ENCODE results near the gene DGAT2.
"Not testable (repeated sequence)": the region's sequence is repeated elsewhere in the genome, so short reads cannot be mapped to it uniquely, and the experiment has no call there.

The DGAT2 gene, protein sequence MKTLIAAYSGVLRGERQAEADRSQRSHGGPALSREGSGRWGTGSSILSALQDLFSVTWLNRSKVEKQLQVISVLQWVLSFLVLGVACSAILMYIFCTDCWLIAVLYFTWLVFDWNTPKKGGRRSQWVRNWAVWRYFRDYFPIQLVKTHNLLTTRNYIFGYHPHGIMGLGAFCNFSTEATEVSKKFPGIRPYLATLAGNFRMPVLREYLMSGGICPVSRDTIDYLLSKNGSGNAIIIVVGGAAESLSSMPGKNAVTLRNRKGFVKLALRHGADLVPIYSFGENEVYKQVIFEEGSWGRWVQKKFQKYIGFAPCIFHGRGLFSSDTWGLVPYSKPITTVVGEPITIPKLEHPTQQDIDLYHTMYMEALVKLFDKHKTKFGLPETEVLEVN

DNA sequence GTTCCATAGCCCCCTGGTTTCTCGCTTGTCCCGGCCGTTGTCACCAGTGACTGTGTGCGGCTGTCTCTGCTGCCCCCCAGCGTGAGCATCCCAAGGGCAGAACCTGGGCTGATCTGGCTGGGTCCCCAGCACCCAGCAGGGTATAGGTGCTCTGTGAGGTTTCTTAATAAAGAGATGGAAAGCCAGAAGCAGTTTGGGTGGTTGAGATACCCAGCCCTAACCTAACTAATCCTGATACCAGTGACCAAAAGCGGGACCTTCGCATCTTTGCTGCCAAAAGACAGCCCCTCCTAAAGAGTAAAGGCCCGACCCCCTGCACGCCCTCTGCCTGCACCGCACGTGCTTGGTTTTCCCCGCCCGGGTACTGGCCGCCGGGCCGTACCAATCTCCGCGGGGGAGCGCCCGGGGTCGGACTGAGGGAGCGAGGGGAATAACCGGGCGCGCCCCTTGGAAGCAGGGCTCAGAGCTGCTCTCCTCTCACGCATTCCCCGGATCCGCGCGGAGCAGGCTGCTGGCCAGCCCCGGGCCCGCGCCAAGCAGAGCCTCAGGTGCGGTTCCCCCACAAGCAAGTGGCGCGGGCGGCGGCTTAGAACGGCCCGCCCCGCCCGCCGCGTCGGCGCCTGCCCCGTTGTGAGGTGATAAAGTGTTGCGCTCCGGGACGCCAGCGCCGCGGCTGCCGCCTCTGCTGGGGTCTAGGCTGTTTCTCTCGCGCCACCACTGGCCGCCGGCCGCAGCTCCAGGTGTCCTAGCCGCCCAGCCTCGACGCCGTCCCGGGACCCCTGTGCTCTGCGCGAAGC lies at the start of gene DGAT2:
DGAT2 (plus strand) TSS at position 667 of the 797 bp plus-strand sequence. CDS start 214 bp downstream, outside the sequence.
- DNase-seq (ENCODE audit: low read depth), result peak; percentile 57

DNA sequence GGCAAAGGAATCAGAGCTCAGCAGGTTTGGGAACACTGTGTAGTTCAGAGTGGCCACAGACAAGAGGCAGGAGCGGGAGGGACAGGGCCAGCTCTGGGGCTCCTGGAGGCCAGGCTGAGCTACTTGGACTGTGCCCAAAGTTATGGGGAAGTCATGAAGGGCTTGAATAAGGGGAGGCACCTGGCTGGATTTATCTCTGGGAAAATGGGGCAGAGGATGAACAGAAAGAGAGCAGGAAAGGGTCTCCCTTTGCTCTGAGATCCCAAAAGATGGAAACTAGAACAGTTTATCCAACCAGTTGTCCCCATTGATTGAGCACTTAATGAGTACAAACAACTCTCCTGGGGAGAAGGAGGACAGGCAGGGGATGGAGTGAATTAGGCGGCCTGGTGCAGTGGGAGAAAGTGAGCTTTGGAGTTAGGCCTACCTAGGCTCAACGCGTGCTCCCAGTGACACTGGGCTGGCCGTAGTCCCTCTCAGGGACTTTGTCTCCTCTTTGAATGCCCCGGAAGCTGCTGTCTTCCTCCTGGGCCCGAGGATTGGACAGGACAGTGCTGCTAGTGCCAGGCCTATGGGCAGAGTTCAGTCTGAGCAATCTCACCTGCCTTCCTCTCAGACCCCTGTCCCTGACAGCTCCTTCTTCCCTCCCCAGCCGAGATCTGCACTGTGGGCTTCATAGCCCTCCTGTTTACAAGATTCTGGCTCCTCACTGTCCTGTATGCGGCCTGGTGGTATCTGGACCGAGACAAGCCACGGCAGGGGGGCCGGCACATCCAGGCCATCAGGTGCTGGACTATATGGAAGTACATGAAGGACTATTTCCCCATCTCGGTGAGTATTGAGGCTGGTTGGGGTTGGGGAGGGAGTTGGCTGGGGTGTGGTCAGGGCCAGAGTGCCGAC lies 49.0 kb upstream of the DGAT2 start:
- no peak for DNase-seq (ENCODE audit: low read depth)

DNA sequence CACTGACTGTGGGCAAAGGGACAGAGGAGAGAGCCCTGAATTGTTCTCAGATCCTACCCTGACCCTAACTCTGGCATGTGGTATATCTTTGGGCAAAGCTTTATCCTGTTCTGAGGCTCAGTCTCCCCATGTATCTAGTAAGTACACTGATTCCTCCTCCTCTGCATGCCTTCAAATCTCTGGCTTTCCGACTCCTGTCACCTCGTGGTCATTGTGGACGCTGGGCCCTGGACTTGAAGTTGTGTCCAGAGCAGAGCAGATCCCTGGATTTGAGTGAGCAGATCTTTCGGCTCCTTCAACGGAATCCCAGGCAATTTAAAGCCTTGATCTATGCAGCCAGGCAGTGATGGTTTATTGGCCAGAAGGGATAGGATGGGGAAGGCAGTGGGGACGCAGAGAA lies 47.9 kb upstream of the DGAT2 start:
- DNase-seq (ENCODE audit: low read depth), result no peak

DNA sequence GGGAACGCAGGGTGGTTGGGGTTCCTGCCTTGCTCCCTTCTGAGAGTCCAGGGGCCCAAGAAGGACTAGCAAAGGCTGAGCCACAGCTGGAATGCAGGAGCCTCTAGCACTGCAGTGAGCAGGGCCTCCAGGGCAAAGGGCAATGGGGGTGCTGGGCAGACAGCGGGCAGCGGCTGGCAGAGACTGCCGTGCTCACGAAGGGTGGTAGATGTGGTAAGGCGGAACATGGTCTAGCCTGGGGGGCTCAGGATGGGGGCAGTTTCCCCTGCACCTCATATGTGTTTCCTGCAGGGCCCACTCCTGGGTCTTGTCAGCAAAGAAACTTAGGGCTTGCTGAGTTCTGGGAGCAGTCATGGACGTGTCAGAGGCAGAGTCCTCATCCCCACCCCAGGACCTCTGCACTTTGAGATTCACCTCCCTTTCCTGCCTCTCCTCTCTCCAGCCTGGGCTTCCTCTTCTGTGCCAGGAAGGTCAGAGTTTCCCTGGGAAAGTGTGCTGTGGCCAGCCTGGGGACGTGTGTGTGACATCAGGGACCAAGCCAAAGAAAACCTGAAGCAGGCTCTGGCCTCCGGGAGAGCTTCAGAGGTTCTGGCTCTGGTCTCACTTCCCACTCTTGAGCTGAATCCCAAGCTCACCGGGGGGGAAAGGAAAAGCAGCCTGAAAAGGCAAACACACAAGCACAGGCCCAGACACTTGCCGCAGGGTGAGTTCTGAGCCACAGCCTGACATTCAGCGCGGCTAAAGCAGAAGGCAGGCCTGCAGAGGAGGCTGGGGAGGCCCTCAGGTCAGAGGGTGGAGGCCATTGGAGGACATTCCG lies 46.5 kb upstream of the DGAT2 start:
- DNase-seq (ENCODE audit: low read depth), result no peak

DNA sequence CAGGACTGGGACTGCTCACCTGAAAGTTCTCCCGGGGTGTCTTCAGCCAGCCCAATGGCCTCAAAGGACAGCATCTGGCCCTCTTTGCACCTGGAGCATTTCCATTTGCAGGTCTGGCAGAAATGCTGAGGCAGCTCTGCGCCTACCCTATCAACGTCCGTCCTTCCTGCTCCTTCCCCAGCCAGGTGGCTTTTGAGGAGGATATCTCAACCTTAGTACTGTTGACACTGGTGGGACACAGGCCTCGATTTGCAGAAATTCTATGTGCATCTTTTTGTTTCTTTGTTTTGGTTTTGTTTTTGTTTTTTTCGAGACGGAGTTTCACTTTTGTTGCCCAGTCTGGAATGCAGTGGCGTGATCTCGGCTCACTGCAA lies 45.9 kb upstream of the DGAT2 start:
- no peak for DNase-seq (ENCODE audit: low read depth)

DNA sequence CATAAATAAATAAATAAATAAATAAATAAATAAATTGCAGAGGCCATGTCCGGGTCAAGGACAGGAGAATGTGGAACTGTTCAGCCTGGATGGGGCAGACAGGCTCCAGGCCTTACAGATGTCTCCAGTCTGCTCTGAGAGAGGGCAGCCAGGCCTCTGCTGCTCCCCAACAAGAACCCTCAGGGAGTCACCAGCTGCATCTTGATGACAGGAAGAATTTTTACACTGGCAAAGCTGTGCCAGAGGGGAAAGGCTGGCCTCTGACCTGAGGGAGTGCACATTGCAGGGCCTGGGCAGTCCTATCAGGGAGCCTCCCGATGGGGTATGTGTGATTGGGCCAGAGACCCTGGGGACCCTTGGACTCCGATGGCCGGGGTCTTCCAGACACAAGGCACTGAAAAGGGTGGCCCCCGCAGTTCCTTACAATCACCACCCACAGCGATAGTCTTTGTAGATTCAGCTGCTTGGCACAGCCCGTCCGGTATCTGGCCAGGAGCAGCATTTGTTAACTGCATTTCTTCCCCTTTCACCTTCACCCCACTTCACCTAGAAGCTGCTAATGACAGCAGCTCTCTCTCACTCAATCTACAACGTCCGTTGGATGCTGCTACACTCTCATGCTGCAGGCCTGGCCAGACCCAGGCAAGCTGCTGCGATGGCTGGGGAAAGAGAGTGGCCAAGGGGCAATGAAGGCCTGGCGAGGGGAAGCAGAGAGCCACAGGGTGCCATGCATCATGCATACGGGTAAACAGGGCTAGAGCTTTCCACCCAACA lies 42.8 kb upstream of the DGAT2 start:
- DNase-seq (ENCODE audit: low read depth), result no peak

DNA sequence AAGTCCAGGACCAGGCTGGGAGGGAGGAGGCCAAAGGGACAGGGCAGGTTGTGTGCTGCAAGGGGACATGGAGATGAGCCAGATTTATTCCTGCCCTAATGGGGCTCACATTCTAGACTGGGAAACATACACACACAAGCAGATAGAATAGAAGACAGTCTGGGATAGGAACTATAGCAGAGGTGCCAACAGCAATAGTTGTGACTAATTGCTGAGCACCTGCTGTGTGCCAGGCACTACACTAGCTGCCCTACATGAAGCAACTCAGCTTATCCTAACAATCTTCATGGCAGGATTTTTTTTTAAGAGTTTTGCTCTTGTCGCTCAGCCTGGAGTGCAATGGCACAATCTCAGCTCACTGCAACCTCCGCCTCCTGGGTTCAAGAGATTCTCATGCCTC lies 39.6 kb upstream of the DGAT2 start:
- no peak for DNase-seq (ENCODE audit: low read depth)

DNA sequence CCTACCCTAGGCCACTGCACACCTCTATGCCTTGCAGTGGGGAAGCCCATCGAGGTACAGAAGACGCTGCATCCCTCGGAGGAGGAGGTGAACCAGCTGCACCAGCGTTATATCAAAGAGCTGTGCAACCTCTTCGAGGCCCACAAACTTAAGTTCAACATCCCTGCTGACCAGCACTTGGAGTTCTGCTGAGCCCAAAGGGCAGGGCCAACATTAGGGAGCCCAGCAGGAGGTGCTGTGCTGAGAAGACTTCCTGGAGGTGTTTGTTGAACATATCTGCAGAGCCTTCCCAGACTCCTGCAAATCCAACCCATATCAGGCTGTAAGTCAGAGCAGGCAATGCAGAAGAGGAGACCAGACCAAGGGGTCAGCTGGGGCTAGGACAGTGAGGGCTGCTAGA lies 37.5 kb upstream of the DGAT2 start:
- no peak for DNase-seq (ENCODE audit: low read depth)

DNA sequence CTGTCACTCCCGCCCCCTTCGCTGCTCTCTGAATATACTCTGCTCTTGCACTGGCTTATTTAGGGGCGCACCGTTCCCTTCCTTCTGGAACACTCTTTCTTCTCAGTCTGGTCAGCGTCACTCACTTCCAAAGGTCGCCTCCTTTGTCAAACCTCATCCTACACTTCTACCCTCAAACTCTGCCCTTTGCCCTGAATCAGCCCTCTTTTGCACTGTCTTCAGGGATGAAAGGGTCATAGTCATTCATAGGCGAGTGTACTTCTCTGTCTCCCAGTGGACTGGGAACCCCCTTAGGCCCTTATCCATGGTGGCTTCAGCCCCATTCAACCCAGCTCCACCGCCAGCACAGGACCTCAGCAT lies 35.5 kb upstream of the DGAT2 start:
- DNase-seq (ENCODE audit: low read depth), result no peak

DNA sequence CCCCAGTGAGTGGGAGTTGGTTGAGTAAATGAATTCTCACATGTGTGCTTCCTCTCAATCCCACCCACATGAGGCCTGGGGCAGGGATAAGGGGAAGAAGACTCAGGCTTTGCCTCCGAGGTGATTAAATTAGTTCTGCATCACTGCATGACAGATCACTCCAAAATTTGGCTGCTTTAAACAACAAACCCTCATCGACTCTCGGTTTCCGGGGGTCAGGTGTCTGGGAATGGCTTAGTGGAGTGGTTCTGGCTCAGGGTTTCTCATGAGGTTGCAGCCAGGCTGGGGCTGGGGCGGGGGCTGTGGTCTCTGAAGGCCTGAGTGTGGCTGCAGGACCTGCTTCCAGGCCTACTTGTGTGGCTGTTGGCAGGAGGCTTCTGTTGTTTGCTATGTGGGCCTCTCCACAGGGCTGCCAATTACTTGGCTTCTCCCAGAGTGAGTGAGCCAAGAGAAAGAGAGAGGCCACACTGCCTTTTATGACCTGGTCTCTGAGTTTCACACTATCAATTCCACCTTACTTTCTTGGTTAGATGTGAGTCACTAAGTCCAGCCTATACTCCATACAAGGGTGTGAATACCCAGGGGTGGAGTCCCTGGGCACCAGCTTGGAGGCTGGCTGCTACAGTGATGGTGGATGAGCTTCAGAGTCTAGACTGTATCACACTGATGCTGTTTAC lies 35.0 kb upstream of the DGAT2 start:
- no peak for DNase-seq (ENCODE audit: low read depth)

DNA sequence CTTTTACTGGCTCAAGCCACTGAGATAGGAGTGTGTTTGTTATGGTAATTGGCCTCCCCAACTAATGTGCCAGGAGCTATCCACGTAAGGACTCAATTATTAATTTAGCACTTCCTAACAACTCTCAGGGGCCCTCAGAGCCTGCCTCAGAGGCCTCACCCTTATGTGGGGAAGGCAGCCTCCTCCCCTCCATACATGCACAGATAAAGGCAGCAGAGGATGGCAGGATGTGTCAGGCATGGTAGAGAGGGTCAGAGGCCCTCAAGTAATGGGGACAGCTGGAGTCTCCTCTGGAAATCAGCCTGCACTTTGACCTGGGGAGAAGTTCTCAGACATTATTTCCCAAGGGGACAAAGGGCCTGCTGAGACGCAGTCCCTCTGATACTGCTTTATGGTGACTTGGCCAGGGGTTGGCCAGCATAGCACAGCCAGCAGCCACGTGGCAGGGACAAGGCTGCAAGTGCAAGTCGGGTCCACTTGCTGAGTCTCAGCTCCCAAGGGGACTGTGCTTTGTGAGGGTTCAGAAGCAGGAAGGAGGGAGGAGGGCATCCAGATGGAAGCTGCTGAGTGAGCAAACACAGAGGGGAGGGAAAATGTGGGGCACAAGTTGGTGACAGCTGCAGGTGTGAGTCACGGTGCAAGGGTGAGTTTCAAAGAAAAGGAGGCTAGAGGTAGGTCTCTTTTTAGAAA lies 33.9 kb upstream of the DGAT2 start:
- no peak for DNase-seq (ENCODE audit: low read depth)

DNA sequence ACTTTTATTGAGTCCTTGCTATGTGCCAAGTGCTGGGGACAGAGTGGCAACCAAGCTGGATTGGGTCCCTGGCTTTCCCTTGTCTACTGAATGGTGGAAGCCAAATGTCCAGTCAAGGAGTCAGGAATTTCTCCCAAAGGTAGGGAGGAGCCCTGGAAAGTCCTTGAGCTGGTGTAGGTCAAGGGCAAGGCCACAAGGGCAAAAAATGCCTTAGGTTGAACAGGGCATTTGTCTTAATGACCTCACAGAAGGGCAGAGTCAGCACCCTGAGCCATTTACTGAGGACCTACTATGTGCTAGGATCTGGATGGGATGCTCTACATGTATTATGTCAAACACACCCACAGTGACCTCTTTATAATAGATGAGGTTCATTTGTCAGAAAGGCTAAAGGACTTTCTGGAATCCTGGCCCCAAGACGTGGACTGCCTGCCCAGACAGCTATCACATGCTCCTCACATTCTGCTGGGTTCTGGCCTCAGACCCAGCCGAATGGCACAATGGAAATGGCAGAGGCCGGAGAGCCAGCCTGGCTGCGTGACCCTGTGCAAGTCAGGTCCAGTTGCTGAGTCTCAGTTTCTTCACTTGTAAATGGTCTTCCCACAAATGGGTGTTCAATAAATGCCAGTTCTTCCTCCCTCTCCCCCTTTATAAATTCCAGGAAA lies 33.3 kb upstream of the DGAT2 start:
- DNase-seq (ENCODE audit: low read depth), result no peak

DNA sequence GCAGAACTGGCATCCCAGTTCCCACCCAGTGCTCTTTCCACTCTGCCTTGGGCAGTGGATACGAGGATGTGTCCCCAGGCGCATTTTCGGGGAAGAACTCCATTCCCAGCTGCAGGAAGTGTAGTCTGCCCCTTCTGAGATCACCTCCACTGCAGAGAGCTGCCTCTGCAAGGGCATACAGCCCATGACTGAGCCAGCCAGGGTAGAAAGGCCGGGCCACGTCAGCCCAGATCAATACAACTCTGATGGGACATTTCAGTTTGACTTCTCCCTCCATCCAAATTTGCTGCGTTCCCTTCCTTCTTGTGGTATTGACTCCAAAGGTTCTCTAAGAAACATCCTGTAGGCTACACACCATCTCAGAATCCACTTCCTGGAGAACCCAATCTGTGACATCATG lies 31.3 kb upstream of the DGAT2 start:
- no peak for DNase-seq (ENCODE audit: low read depth)

DNA sequence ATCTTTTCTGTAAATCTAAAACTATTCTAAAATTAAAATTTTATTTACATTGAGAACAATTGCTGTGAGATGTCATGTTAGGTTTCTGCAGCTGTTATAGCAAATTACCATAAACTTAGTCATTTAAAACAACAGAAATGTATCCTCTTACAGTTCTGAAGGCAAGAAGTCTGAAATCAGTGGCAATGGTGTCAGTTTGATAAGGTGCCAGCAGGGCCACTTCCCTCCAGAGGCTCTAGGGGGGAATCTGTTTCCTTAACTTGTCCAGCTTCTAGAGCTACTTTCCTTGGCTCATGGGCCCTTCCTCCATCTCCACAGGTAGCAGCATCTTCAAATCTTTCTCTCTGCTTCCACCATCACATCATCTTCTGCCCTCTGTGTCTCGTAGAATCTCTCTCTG lies 27.9 kb upstream of the DGAT2 start:
- no peak for DNase-seq (ENCODE audit: low read depth)

DNA sequence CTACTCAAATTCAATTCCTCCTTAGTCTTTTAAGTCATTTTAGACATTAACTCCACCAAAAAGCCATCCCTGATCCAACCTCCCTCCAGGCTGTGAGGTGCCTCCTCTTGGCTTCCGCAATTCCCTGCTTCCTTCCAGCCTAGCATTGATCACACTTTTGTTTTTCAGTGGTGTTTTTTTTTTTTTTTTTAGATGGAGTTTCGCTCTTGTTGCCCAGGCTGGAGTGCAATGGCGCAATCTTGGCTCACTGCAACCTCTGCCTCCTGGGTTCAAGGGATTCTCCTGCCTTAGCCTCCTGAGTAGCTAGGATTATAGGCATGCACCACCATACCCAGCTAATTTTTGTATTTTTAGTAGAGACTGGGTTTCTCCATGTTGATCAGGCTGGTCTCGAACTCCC lies 25.4 kb upstream of the DGAT2 start:
- DNase-seq (ENCODE audit: low read depth), result not testable (repeated sequence)

DNA sequence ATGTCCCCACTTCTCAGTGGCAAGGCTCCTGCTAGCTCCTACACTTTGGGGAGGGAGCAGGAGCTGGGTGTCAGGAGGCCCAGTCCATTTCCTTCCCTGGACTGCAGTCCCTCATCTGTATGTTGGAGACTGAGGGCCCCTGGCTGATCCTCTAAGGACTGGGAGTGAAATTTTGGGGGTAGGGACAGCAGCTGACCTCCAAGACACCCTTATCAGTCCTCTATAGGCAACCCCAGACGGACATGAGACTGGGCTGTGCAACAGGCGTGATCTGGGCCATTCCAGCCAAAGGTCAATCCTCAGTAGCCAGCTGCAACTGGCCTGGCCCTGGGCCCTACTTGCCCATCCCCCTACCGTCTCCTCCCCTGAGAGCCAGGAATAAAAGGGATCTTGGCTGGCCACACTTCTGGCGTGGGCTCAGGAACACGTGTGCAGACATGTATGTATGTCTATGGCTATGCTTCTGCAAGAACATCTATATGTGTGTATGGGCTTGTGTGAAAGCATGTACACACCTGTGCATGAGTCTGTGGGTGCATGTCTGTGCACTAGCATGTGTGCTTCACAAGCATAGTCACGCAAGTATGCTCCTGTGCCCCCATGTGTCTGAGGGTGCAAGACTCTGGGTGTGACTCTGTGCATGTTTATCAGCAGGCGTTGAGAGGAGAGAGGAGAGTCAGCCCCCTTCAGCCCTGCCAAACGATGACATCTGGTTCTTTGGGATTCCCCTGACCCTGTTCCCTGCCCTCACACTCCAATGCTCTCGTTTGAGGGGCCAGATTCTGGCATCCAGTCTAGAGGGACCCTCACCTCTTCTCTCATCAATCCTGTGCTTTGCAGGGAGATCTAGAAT lies 24.6 kb upstream of the DGAT2 start:
- no peak for DNase-seq (ENCODE audit: low read depth)

DNA sequence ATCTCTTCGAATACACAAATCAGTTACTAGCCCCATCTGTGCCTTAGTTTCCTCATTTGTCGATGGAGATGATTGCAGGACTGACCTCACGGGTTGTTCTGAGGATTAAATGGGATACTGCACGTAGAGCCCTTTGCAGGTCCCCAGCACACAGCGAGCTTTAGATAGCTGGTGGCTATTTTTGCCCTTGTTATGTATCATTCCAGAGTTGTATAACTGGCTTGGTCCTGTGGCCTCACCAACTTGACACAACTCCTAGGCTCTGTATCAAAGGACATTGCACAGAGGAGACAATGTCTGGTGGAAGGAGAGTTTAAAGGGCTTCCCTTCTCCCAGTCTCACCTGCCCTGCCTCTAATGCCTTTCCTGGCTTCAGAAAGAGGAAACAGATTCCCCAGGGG lies 22.8 kb upstream of the DGAT2 start:
- no peak for DNase-seq (ENCODE audit: low read depth)

DNA sequence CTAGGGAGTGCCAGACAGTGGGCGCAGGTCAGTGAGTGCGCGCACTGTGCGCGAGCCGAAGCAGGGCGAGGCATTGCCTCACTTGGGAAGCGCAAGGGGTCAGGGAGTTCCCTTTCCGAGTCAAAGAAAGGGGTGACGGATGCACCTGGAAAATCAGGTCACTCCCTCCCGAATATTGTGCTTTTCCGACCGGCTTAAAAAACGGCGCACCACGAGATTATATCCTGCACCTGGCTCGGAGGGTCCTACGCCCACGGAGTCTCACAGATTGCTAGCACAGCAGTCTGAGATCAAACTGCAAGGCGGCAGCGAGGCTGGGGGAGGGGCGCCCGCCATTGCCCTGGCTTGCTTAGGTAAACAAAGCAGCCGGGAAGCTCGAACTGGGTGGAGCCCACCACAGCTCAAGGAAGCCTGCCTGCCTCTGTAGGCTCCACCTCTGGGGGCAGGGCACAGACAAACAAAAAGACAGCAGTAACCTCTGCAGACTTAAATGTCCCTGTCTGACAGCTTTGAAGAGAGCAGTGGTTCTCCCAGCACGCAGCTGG lies 19.8 kb upstream of the DGAT2 start:
- DNase-seq (ENCODE audit: low read depth), result not testable (repeated sequence)
